Measurements from ENCODE around the gene PLXNA2.
A peak's percentile ranks its signal among the peaks of the same experiment; 100 is the strongest.

The PLXNA2 gene

GRCh38 chr1:208219659-208220282 is 24.4 kb downstream of the PLXNA2 start:
- DNase-seq: no peak

- DNase-seq: no peak
These were observed 25.0 kb downstream of the PLXNA2 start for GRCh38 chr1:208219098-208219658.

GRCh38 chr1:208218237-208219097 is 25.7 kb downstream of the PLXNA2 start:
- no peak for DNase-seq

- DNase-seq: no peak
These were observed 26.4 kb downstream of the PLXNA2 start for GRCh38 chr1:208217781-208218180.

GRCh38 chr1:208216806-208217205 is 27.4 kb downstream of the PLXNA2 start:
- no peak for DNase-seq

DNA sequence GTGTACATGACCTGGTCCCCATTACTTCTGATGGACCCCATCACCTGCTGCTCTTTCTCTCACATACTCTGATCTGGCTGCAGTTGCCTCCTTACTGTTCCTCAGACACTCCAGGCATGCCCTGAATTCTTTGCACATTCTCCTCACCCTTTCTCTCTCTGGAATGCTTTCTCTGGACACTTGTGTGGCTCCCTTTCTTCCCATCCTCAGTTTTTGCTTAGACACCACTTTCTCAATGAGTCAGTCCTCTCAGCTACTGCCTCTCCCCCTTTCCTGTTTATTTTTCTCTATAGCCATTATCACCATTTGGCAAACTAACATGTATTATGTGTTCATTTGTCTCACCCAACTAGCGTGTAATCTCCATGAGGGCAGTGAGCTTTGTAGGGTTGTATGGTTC is 28.1 kb downstream of the PLXNA2 start:
- DNase-seq: no peak

GRCh38 chr1:208215393-208215792 is 28.8 kb downstream of the PLXNA2 start:
- DNase-seq: no peak

GRCh38 chr1:208213786-208214185 is 30.4 kb downstream of the PLXNA2 start:
- no peak for DNase-seq

DNA sequence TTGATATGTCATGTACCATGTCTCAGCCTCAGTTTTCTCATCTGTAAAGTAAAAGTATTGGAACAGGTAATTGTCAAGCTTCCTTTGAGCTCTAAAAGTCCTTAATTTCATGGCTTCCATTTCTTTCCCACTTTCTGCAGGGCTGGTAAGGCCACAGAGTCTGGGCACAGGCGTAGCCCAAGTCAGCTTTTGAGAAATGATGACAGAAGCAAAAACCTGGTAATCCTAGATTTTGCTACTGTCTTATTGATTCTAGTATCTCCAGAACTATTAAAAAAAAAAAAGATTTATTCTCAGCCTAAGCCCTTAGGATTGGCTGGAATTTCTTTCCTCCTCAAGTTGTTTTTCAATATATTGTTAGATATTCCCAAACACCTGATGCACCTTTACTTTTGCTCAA is 31.3 kb downstream of the PLXNA2 start:
- DNase-seq: no peak

GRCh38 chr1:208211921-208212843 is 32.0 kb downstream of the PLXNA2 start:
- no peak for DNase-seq

DNA sequence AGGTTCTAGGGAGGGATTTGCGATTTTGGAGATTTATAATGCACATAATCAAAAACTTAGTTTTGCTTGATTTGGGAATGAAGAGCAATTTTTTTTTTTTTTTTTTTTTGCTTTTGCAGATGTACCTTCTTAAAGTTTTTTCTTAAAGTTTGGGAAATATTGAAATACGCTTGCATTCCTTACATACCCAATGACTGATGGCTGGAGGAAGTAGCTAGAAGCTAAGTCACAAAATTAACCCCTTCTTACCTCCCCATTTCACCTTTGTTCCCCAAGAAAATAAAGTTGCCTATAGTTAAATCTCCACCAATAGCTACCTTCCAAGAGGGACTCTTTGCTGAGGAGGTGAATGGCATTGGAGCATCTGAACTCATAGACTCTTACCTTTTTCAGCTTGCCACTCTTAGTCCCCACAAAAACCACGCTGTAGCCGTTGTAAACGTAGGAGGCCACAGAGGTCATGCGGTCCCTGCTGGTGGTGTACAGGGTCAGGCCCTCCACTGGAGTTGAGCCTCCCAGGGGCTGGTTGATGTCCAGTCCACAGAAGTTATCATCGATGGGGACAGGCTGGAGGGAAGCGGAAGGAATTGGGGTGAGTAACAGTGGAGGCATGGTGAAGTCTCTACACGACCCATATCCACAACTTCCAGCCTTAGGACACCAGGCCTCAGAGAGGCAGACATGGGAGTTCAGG is 34.1 kb downstream of the PLXNA2 start:
- DNase-seq: no peak

DNA sequence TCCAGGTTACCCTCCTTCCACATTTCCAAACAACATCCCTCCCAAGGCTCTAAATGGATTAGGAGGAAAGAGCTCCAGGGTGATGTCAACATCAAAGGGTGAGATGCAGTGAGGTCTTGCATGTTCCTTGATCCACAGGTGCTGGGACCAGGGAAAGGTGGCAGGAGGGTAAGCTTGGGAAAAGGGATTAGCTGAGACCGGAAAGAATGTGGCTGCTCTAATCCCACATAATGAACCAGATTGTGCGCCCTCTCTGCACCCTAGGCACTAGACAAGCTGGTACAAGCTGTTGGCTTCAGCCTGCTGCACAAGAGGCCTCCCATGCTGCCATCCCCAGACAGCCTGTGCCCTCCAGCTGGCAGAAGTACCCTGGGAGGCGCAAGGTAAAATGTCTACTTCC is 34.9 kb downstream of the PLXNA2 start:
- DNase-seq: peak in 1 of 3 experiments; percentile 22

- no peak for DNase-seq
These were observed 36.1 kb downstream of the PLXNA2 start for GRCh38 chr1:208208132-208208487.

DNA sequence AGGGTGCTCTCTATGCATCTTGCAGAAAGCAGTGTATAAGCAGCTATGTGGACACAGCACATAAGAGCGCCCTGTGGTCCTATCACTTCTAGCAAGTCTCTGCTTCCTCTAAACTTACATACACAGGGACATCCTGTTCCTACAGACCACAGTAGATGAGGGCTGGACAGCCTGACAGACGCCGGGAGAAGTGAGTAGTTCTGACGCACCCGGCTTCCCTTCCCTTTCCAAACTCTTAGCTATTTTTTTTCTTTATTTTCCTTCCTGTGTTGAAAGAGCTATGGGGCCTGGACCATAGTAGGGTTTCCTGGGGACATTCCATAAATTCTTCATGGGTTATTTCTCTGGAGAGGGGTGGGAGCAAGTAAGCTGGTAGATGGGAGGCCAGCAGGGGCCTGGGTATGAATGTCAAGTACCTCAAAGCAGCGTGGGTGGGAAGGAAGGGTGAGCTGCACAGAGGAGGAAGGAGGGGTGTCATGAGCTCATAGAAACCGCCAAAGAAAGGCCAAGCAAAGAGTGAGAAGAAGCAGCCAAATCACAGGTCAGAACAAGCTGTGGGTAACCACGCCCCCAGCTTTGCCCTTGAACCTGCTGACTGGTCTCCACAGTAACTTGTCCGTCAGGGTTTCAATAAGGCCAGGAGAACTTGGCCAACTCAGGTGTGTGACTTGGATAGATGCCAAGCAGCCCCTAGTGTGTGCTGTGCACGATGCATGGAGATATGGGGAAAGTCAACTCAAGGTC is 36.6 kb downstream of the PLXNA2 start:
- DNase-seq: peak in 1 of 3 experiments; percentile 34

DNA sequence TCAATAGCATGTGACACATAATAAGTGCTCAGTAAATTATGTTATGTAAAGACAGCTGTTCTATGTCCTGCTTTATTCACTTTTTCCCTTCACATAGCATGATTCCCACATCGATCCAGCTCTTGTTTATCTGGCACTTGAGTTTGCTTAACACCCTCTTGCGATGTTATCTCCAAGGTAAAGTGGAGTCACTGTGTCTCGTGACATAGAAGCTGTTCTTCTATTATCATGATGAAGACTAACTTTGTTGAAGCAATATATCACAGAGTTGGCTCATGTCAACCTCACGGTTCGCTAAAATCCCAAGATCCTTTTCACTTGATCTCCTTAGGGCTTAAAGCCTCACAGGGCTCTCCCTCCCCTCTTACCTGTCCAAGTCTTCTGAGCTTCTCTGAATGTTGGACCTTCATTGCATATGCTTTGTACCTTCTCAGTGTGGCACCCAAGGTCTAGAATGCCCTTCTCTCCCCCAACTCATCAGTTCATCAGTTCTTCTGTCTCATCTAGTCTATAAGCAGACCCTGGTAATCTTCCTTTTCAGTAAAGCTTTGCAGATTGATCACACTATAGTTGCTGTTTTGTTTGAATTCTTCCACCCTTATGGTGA is 38.0 kb downstream of the PLXNA2 start:
- DNase-seq: peak in 2 of 3 experiments; percentile 24 to 31

DNA sequence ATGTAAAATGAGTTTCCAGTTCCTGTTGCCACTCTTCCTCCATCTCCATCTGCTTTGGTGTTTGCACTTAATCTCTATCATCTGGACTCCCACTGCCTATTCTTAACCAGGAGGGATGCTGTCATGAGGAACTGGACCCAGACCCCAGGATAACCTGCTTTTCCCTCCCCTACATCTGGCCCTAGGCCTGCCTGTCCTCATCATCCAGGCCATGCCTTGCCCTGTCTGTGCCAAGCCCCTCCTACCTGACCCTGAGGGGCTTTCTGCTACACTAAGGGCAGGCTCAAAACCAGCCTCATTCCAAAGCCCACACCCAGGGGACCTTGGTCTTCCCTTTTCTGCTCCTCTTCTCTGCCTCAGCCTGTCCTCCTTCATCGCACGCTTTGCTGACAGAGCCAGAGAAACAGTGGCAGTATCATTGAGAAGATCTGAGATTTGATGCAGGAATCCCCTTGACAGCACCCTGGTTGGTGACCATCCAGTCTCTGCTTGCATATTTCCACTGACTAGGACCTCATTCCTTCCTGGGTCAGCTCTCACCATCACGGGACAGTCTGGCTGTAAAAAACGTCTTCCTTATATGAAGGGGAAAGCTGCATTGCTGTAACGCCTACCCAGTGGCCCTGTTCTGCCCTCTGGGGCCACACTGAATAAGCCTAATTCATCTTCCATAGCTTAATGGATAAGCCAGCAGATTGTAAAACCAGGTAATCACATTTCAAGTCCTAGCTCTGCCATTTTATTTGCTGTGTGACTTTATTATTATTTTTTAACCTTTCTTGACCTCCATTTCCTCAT is 38.8 kb downstream of the PLXNA2 start:
- no peak for DNase-seq

DNA sequence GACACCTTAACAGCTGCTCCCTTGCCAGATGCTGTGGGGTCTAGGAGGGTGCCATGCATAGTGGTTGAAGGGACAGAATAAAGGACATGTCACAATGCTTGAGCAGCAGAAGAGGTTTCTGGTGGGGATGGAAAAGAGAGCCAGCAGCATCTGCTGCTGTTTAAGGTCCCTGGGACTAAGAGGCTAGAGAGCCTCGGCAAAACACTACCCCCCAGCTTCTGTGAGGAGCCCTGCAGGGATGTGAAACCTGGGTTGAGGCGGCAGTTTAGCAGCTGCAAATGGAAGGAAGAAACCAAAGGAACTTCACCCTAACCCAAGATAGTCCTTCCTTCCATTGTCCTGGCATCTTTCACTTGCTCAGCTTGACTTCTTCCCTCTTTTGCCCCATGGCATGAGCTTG is 39.4 kb downstream of the PLXNA2 start:
- DNase-seq: no peak

- DNase-seq: no peak
These were observed 40.2 kb downstream of the PLXNA2 start for GRCh38 chr1:208203848-208204609.

- DNase-seq: peak; percentile 80 to 97 (median 87)
These were observed 40.9 kb downstream of the PLXNA2 start for GRCh38 chr1:208203127-208203847.

Measured in NCI-H1417 (cell line).